ENCODE results near the gene FZD8. TPM values are rescaled to one million over a fixed set of nuclear protein-coding genes. Genes with fewer than 3 reads are reported as not detected.
A peak's percentile ranks its signal among the peaks of the same experiment; 100 is the strongest.

The FZD8 gene
- polyA plus RNA-seq, 2 of the 4 experiments (the other 2 are of a cell fraction), result 4.4 to 13.4 TPM

DNA sequence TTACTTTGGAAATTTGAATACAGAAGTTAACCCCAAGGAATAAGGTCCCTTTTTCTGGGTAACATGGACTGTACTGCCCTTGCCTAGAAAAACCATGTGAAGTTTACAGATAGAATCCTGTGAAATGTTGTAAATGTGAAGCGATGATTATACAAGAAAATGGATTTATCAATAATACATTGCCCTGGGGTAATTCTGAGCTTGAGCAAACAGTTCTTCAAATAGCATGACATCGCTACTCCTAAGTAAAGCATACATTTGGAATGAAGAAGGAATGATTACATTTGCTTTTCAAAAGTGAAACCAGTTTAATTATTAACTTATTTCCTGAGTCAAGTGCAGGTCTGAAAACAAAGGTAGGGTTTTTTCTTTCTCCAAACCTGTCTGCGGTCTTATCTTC, 43.3 kb upstream of the FZD8 start:
- peak overlapping the region; percentile 68 for H3K4me2 ChIP-seq
- WGBS (ENCODE audit: missing lambda C conversion rate), result 5% methylated on average over 3 of the region's 3 CpGs
- peak overlapping the region; percentile 17; the same call in 2 of the 3 replicates for H3K4me3 ChIP-seq
- no peaks in the 10 kb centered on the region for H3K9me3 ChIP-seq
- peak; percentile 13 to 14 for DNase-seq (ENCODE audit: low read depth in 1 of 2, low spot score in 1 of 2)
- FAIRE-seq, result peak; percentile 74
- peak overlapping the region; percentile 19 to 31; a peak in 2 of 6 replicates for H3K27ac ChIP-seq
- ChIA-PET POLR2A (no interaction called here), CTCF (interaction anchor here (1.2 kb wide), 1 partner anchor 17 kb away, joined by 5 read pairs; no protein-coding TSS in a partner anchor)
- no peak for ATAC-seq
- H3K4me1 ChIP-seq, result peaks cover 13% of the 10 kb centered on the region
- TF ChIP-seq KDM1A (IDR thresholded peaks at IDR 0.05; ENCODE audit: low read depth) (no peak), EHF (CRISPR knock-in tag; IDR thresholded peaks at IDR 0.05) (no peak), BHLHE40 (IDR thresholded peaks at IDR 0.05; ENCODE audit: low read depth, low read length) (no peak), GATA3 (IDR thresholded peaks at IDR 0.05; ENCODE audit: borderline replicate concordance) (no peak), RARB (CRISPR knock-in tag; IDR thresholded peaks at IDR 0.05) (no peak), TFCP2L1 (CRISPR knock-in tag; IDR thresholded peaks at IDR 0.05) (no peak), NR3C1 (IDR thresholded peaks at IDR 0.05) (no peak), MYC (IDR thresholded peaks at IDR 0.05; ENCODE audit: borderline replicate concordance, low read length) (no peak), MAZ (IDR thresholded peaks at IDR 0.05; ENCODE audit: borderline replicate concordance, low read depth, low read length) (no peak), FOSL2 (IDR thresholded peaks at IDR 0.05) (no peak), FOSL2 (CRISPR knock-in tag; IDR thresholded peaks at IDR 0.05) (no peak), ZNF302 (CRISPR knock-in tag; IDR thresholded peaks at IDR 0.05) (no peak), ZFP36 (IDR thresholded peaks at IDR 0.05; ENCODE audit: borderline replicate concordance, partially characterized antibody) (no peak), ZC3H11A (IDR thresholded peaks at IDR 0.05) (no peak)
- TF ChIP-seq, protein P1, sequence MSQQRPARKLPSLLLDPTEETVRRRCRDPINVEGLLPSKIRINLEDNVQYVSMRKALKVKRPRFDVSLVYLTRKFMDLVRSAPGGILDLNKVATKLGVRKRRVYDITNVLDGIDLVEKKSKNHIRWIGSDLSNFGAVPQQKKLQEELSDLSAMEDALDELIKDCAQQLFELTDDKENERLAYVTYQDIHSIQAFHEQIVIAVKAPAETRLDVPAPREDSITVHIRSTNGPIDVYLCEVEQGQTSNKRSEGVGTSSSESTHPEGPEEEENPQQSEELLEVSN (IDR thresholded peaks at IDR 0.05; ENCODE audit: borderline replicate concordance, low read depth), result no peak
- TF ChIP-seq, protein P2, sequence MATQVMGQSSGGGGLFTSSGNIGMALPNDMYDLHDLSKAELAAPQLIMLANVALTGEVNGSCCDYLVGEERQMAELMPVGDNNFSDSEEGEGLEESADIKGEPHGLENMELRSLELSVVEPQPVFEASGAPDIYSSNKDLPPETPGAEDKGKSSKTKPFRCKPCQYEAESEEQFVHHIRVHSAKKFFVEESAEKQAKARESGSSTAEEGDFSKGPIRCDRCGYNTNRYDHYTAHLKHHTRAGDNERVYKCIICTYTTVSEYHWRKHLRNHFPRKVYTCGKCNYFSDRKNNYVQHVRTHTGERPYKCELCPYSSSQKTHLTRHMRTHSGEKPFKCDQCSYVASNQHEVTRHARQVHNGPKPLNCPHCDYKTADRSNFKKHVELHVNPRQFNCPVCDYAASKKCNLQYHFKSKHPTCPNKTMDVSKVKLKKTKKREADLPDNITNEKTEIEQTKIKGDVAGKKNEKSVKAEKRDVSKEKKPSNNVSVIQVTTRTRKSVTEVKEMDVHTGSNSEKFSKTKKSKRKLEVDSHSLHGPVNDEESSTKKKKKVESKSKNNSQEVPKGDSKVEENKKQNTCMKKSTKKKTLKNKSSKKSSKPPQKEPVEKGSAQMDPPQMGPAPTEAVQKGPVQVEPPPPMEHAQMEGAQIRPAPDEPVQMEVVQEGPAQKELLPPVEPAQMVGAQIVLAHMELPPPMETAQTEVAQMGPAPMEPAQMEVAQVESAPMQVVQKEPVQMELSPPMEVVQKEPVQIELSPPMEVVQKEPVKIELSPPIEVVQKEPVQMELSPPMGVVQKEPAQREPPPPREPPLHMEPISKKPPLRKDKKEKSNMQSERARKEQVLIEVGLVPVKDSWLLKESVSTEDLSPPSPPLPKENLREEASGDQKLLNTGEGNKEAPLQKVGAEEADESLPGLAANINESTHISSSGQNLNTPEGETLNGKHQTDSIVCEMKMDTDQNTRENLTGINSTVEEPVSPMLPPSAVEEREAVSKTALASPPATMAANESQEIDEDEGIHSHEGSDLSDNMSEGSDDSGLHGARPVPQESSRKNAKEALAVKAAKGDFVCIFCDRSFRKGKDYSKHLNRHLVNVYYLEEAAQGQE (IDR thresholded peaks at IDR 0.05), result no peak
- TF ChIP-seq, protein P3, sequence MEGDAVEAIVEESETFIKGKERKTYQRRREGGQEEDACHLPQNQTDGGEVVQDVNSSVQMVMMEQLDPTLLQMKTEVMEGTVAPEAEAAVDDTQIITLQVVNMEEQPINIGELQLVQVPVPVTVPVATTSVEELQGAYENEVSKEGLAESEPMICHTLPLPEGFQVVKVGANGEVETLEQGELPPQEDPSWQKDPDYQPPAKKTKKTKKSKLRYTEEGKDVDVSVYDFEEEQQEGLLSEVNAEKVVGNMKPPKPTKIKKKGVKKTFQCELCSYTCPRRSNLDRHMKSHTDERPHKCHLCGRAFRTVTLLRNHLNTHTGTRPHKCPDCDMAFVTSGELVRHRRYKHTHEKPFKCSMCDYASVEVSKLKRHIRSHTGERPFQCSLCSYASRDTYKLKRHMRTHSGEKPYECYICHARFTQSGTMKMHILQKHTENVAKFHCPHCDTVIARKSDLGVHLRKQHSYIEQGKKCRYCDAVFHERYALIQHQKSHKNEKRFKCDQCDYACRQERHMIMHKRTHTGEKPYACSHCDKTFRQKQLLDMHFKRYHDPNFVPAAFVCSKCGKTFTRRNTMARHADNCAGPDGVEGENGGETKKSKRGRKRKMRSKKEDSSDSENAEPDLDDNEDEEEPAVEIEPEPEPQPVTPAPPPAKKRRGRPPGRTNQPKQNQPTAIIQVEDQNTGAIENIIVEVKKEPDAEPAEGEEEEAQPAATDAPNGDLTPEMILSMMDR (IDR thresholded peaks at IDR 0.05), result no peak
- TF ChIP-seq, protein P4, sequence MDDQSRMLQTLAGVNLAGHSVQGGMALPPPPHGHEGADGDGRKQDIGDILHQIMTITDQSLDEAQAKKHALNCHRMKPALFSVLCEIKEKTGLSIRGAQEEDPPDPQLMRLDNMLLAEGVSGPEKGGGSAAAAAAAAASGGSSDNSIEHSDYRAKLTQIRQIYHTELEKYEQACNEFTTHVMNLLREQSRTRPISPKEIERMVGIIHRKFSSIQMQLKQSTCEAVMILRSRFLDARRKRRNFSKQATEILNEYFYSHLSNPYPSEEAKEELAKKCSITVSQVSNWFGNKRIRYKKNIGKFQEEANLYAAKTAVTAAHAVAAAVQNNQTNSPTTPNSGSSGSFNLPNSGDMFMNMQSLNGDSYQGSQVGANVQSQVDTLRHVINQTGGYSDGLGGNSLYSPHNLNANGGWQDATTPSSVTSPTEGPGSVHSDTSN (IDR thresholded peaks at IDR 0.05), result no peak
- TF ChIP-seq, protein P5, sequence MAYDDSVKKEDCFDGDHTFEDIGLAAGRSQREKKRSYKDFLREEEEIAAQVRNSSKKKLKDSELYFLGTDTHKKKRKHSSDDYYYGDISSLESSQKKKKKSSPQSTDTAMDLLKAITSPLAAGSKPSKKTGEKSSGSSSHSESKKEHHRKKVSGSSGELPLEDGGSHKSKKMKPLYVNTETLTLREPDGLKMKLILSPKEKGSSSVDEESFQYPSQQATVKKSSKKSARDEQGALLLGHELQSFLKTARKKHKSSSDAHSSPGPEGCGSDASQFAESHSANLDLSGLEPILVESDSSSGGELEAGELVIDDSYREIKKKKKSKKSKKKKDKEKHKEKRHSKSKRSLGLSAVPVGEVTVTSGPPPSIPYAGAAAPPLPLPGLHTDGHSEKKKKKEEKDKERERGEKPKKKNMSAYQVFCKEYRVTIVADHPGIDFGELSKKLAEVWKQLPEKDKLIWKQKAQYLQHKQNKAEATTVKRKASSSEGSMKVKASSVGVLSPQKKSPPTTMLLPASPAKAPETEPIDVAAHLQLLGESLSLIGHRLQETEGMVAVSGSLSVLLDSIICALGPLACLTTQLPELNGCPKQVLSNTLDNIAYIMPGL (CRISPR knock-in tag; IDR thresholded peaks at IDR 0.05; ENCODE audit: borderline replicate concordance), result no peak

All from A549 (cell line).